GM12873 (cell line): ENCODE measurements around the gene FAM24A.

Source experiments
- TF ChIP-seq, protein P1 (sequence below): IDR thresholded peaks from 2 replicates; pipeline ENCODE4 v1.5.1; 2012; ENCODE audit warnings: low read depth, mild to moderate bottlenecking, moderate library complexity, low read length, control low read depth; ENCODE audit not compliant: insufficient read depth; ENCODE audit errors: missing control alignments

Gene FAM24A, protein sequence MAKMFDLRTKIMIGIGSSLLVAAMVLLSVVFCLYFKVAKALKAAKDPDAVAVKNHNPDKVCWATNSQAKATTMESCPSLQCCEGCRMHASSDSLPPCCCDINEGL

DNA sequence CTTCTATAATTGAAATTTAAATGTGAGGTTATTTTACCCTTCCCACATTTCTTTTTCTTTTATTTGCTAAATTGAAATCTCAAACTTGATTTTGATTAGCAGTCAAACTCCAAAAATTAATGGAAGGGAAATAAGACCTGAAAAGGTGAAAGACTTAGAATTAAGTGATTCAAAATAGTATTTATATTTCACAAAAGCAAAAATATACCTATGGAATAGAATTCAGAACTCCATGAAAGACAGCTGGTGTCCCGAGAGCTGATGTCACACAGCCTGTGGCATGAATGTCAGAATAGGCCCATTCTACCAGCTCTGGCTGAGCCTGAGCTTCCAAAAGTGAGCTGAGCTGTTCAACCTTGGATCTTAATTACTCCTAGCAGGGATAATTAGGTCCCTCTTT is at the start of gene FAM24A:
Gene FAM24A, plus strand, starts transcription at position 301 of the 400 bp plus-strand sequence. CDS start 1,025 bp downstream, outside the sequence.
- TF ChIP-seq, protein P1, sequence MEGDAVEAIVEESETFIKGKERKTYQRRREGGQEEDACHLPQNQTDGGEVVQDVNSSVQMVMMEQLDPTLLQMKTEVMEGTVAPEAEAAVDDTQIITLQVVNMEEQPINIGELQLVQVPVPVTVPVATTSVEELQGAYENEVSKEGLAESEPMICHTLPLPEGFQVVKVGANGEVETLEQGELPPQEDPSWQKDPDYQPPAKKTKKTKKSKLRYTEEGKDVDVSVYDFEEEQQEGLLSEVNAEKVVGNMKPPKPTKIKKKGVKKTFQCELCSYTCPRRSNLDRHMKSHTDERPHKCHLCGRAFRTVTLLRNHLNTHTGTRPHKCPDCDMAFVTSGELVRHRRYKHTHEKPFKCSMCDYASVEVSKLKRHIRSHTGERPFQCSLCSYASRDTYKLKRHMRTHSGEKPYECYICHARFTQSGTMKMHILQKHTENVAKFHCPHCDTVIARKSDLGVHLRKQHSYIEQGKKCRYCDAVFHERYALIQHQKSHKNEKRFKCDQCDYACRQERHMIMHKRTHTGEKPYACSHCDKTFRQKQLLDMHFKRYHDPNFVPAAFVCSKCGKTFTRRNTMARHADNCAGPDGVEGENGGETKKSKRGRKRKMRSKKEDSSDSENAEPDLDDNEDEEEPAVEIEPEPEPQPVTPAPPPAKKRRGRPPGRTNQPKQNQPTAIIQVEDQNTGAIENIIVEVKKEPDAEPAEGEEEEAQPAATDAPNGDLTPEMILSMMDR, result no peak

DNA sequence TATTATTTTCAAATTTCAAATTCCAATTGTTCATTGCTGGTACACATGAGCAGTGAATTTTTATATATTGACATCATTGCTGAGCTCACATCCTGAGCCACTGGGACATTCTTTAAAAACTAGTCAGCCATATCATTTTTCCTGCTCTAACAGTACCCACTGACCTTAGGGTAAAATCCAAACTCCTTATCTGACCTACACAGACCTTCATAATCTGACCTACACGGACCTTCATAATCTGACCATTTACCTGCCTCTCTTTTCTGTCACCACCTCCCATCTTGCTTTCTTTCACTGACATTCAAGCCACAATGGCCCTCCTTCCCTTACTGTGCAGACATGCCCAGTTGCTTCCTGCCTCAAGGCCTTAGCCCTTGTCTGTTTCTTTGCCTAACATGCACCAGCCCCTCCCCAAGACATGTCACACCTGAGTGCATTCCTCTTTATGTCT is 48.7 kb upstream of the FAM24A start:
- TF ChIP-seq, protein P1, result no peak

DNA sequence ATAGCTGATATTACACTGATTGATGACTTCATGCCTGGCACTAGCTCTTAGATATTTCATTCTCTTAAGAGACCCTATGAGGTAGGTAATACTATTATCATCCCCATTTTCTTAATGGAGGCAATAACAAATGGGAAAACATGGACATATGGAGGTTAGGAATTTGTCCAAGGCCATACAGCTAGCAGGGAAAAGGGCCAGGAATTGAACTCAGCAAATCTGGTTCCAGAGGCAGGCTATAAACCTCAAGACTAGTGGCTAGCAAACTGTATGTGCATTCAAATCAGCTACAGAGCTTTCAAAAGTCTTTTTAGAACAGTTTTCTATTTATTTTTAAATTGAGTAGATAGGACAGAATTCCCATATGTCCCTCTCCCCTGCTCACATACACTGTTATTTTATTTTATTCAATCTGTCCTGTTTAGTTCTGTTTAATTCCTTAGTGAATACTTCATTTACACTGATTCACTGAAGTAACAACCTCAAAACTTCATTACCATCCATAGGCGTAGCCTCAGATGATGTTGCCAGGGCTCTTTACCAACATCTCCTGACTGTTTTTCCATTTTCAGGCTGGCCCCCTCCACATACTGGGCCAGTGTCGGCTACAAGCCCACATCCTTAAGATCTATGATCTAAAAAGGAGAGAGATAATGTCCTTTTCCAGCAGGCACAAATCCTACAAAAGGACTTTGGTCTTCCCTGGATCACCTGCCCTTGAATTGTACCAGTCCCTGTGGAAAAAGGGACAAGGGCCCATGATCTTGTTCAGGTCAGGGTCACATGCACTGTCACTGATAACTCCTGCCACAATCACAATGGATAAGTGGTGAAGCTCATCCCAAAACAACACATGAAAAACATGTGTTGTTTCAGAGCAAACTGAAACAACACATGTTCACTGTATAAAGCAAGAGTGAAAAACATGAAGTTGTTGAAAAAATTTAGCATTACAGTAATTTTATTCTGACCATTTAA is 46.9 kb upstream of the FAM24A start:
- TF ChIP-seq, protein P1, result no peak

DNA sequence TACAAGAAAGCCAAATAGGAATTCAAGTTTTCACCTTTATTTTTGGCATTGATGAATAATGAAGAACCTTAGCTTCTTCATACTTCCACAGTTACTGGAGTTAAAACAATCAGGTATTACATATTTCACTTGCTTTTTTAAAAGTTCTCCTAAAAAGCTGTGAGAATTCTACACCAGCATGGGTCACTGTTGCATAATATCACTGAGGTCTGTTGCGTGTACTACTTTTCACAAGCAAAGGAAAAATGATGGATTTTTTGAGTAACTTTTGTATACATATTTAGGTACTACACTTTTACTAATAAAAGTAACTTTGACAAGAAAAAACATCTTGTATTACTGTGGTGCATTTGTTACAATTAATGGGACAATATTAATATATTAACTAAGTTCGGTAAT is 46.2 kb upstream of the FAM24A start:
- TF ChIP-seq, protein P1, result no peak

DNA sequence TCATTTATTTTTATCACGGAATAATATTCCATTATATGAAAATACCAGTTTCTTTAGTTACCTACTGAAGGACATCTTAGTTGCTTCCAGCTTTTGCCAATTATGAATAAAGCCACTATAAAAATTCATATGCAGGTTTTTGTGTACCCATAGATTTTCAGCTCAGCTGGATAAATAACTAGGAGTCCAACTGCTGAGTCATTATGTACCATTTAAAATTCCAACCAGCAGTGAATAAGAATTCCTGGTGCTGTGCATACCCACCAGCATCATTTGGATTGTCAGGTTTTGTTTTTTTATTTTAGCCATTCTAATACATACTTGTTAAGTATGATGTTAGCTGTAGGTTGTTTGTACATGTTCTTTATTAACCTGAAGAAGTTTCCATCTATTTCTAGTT is 45.5 kb upstream of the FAM24A start:
- TF ChIP-seq, protein P1, result no peak

DNA sequence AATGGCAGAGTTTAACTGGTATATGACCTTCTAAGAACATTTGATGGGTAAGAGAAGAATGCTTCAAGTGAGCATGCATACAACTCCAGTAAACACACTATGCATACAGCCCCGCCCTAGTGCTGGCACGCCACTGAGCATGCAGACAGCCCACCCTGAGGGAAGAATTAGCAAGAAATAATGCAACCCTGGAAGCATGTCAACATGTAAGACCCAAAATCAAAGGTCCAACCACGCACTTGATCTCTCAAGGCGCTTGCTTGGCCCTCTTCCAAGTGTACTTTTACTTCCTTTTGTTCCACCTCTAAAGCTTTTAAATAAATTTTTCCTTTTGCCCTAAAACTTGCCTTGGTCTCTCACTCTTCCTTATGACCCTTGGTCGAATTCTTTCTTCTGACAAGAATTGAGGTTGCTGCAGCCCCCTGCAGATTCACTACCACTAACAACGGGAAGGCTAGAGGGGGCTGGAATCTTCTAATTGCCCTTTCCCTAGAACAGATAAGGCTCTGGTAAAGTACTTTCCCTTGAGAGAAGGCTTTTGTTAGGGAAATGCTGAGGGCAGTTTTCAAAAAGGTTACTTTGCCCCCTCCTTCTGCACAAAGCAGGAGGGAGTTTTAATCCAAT is 34.5 kb upstream of the FAM24A start:
- TF ChIP-seq, protein P1, result no peak

DNA sequence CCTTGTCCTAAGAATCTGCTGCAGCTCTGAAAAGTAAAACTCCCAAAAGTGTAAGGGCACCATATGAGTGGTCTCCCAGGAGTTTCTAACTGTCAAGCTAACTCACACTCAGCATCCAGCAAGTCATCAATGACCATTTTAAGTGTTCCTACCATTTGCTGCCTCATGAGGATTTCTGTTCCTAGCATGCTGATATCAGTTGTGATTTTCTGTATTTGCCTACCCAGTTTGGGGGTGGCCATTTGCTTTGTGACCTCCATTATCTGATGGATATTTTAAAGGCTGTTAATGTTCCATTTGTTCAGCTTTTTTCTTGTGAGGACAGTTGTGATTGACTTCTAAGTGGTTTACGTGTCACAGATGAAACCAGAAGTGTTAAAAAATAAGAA is 33.9 kb upstream of the FAM24A start:
- TF ChIP-seq, protein P1, result no peak
